22Rv1 (cell line): ENCODE measurements around the gene ZNF783.

Experiments used
- H3K27ac ChIP-seq: fragments of 450-650 bp; 2 replicates; pipeline ENCODE4 v1.5.1; 2017
- ZFX ChIP-seq: fragments of 450-650 bp; IDR thresholded peaks from 2 replicates; pipeline ENCODE4 v1.6.1; 2017; ENCODE audit warnings: antibody characterized with exemption, borderline replicate concordance
- TF ChIP-seq, protein P1 (sequence below): fragments of 450-650 bp; IDR thresholded peaks from 2 replicates; pipeline ENCODE4 v1.5.1; 2017; ENCODE audit warnings: mild to moderate bottlenecking

ZNF783 gene

GRCh38 chr7:149261829-149262617, at the start of gene ZNF783:
Gene ZNF783 (plus strand): TSS chr7:149262196. CDS start chr7:149262334, 138 bp downstream.
- TF ChIP-seq, protein P1, sequence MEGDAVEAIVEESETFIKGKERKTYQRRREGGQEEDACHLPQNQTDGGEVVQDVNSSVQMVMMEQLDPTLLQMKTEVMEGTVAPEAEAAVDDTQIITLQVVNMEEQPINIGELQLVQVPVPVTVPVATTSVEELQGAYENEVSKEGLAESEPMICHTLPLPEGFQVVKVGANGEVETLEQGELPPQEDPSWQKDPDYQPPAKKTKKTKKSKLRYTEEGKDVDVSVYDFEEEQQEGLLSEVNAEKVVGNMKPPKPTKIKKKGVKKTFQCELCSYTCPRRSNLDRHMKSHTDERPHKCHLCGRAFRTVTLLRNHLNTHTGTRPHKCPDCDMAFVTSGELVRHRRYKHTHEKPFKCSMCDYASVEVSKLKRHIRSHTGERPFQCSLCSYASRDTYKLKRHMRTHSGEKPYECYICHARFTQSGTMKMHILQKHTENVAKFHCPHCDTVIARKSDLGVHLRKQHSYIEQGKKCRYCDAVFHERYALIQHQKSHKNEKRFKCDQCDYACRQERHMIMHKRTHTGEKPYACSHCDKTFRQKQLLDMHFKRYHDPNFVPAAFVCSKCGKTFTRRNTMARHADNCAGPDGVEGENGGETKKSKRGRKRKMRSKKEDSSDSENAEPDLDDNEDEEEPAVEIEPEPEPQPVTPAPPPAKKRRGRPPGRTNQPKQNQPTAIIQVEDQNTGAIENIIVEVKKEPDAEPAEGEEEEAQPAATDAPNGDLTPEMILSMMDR = peak; percentile 98
- TF ChIP-seq ZFX = 0 out of 2 replicates have a peak, but pooled peaks have one; percentile 63
- peak within 1 kb of the TSS; percentile 84 for H3K27ac ChIP-seq

DNA sequence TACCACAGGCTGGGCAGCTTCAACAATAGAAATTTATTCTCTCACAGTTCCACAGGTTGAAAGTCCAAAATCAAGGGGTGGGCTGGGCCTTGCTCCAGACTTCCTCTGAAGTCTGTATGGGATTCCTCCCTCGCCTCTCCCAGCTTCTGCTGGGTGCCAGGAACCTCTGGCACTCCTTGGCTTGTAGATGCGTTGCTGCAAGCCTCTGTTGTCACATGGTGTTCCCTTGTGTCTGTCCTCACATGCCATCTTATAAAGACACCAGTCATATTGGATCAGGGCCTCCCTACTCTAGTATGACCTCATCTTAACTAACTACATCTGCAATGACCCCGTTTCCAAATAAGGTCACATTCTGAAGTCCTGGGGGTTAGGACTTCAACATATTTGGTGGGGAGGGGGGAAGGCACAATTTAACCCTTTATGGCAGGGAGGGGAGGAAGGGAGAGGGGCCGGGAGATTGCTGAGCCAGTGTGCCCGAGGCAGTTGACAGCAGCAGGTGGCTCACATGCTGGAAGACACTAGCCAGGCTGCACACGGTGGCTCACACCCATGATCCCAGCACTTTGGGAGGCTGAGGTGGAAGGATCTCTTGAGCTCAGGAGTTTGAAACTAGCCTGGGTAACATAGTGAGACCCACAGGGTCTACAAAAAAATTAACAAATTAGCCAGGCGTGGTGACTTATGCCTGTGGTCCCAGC, 47.8 kb upstream of the ZNF783 start:
- no peak for TF ChIP-seq ZFX
- TF ChIP-seq, protein P1 = no peak
- H3K27ac ChIP-seq = no peak overlapping the region

DNA sequence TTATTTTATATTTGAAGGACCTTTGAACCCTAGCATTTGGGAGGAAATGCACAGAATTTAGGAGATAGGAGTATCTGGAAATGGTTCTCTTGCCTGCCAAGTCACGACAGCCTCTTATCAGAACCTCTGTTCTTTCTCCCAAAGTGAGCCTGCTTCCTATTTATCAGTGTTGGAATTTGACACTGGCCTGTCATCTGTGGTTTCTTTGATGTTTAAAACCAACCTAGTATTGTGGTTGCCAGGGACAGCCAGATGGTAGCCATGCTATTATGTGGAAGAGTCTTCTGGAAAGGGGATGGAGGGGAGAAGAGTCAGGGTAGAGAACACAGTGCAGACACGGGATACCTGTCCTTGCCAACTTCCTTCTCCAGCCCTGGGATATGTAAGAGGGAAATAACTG, 45.6 kb upstream of the ZNF783 start:
- TF ChIP-seq, protein P1 = no peak
- TF ChIP-seq ZFX = no peak
- no peak overlapping the region for H3K27ac ChIP-seq

DNA sequence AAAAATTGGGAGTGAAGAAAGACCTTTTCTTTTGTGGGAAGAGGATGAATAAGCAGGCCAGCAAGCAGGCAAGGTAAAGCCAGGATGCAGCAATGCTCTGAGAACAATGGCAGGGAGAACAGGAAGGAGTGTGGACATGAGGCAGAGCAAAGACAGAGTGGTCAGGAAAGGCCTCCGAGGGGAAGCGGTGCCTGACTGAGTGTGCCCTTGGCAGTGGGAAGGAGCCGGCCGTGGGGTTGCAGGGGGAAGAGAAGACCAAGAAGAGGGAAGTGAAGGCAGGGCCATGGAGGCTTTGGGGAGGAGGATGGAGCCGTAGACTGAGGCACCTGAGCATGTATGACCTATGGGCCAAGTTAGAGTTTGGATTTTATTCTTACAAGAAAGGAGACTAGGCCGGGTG, 44.4 kb upstream of the ZNF783 start:
- TF ChIP-seq, protein P1 = no peak
- no peak for TF ChIP-seq ZFX
- H3K27ac ChIP-seq = no peak overlapping the region

GRCh38 chr7:149218469-149219420, 43.3 kb upstream of the ZNF783 start:
- no peak for TF ChIP-seq ZFX
- TF ChIP-seq, protein P1 = no peak
- H3K27ac ChIP-seq = no peak overlapping the region

DNA sequence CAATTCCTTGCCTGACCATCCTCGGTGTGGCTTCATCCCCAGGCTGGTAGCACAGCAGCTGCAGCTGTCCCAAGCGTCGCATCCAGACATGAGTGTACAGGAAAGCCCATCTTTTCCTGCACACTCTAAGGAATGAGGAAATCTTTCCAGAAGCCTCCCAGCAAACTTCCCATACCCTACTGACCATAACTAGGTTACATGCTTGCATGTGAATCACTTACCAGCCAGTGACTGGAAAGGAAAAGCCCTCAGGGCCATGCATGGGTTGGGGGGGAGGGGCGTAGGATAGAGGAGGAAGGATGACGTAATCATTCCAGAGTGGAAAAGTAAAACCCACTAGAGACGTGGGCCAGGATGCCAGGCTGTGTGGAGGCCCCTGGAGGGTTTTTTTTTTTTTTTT, 41.5 kb upstream of the ZNF783 start:
- TF ChIP-seq ZFX = no peak
- TF ChIP-seq, protein P1 = no peak
- no peak overlapping the region for H3K27ac ChIP-seq
